Liver (tissue), 9 donors: ENCODE measurements around the gene MTF1. TPM values are rescaled to one million over a fixed set of nuclear protein-coding genes. Genes with fewer than 3 reads are reported as not detected.
"Not testable (repeated sequence)": the region's sequence is repeated elsewhere in the genome, so short reads cannot be mapped to it uniquely, and the experiment has no call there.

Experiments used
- DNase-seq: peaks from one replicate; pipeline ENCODE4 v3.0.0-alpha.2; 2017; ENCODE audit warnings: low spot score
- H3K27ac ChIP-seq, 2 donors: one replicate each; pipeline ENCODE4 v1.7.0; 2013; ENCODE audit warnings: inconsistent platforms in 2 of 2, low read length in 2 of 2, control low read depth in 1 of 2, low read depth in 1 of 2, mild to moderate bottlenecking in 1 of 2
- H3K27me3 ChIP-seq, 4 donors: one replicate each; pipeline versions ENCODE4 v1.6.1 to v1.7.0; 2013; ENCODE audit warnings: low read length in 3 of 4, inconsistent platforms in 1 of 4, mild to moderate bottlenecking in 1 of 4, moderate library complexity in 1 of 4; ENCODE audit not compliant: control insufficient read depth in 4 of 4, insufficient read depth in 4 of 4
- H3K36me3 ChIP-seq, 4 donors: one replicate each; pipeline versions ENCODE4 v1.6.1 to v1.7.0; 2013; ENCODE audit warnings: low read length in 3 of 4, mild to moderate bottlenecking in 3 of 4, low read depth in 1 of 4, moderate library complexity in 1 of 4; ENCODE audit not compliant: control insufficient read depth in 4 of 4, insufficient read depth in 3 of 4
- H3K4me1 ChIP-seq, 4 donors: one replicate each; pipeline versions ENCODE4 v1.6.1 to v1.7.0; 2013; ENCODE audit warnings: low read length in 3 of 4, mild to moderate bottlenecking in 3 of 4, moderate library complexity in 1 of 4; ENCODE audit not compliant: control insufficient read depth in 4 of 4, insufficient read depth in 4 of 4
- H3K4me3 ChIP-seq, 3 donors: one replicate each; pipeline versions ENCODE4 v1.6.1 to v1.7.0; 2013; ENCODE audit warnings: low read length in 3 of 3, control low read depth in 1 of 3, low read depth in 1 of 3, mild to moderate bottlenecking in 1 of 3
- H3K9ac ChIP-seq, 2 donors: one replicate each; pipeline ENCODE4 v1.7.0; 2013; ENCODE audit warnings: low read length in 2 of 2, mild to moderate bottlenecking in 2 of 2, moderate library complexity in 2 of 2, control low read depth in 1 of 2, low read depth in 1 of 2
- H3K9me3 ChIP-seq, 4 donors: one replicate each; pipeline versions ENCODE4 v1.6.1 to v1.7.0; 2013; ENCODE audit warnings: low read length in 3 of 4; ENCODE audit not compliant: control insufficient read depth in 4 of 4
- ATF3 ChIP-seq: IDR thresholded peaks from 2 replicates; pipeline ENCODE4 v1.6.1; 2016; ENCODE audit warnings: antibody characterized with exemption
- CTCF ChIP-seq: fragments of 150-350 bp; IDR thresholded peaks from 2 replicates; pipeline ENCODE4 v1.5.1; 2017; ENCODE audit warnings: improper control_type of control experiment, low read depth, low read length; ENCODE audit not compliant: missing input control
- FOXA2 ChIP-seq: IDR thresholded peaks from 2 replicates; pipeline ENCODE4 v1.6.1; 2016; ENCODE audit warnings: antibody characterized with exemption
- GABPA ChIP-seq, 2 donors: IDR thresholded peaks in 1 of 2; conservative IDR thresholded peaks in 1 of 2; 2 replicates each; pipeline ENCODE4 v1.6.1; 2016; ENCODE audit warnings: antibody characterized with exemption in 2 of 2, mild to moderate bottlenecking in 1 of 2, moderate library complexity in 1 of 2
- HNF4A ChIP-seq, 2 donors: conservative IDR thresholded peaks; 2 replicates each; pipeline ENCODE4 v1.6.1; 2016; ENCODE audit warnings: antibody characterized with exemption in 2 of 2, mild to moderate bottlenecking in 2 of 2
- HNF4G ChIP-seq: IDR thresholded peaks from 2 replicates; pipeline ENCODE4 v1.6.1; 2016; ENCODE audit warnings: antibody characterized with exemption
- JUND ChIP-seq, 2 donors: IDR thresholded peaks; 2 replicates each; pipeline ENCODE4 v1.6.1; 2016; ENCODE audit warnings: antibody characterized with exemption in 2 of 2
- MAX ChIP-seq: IDR thresholded peaks from 2 replicates; pipeline ENCODE4 v1.6.1; 2016; ENCODE audit warnings: antibody characterized with exemption
- NR2F2 ChIP-seq: IDR thresholded peaks from 2 replicates; pipeline ENCODE4 v1.6.1; 2016; ENCODE audit warnings: antibody characterized with exemption
- RAD21 ChIP-seq, 2 donors: IDR thresholded peaks; 2 replicates each; pipeline ENCODE4 v1.6.1; 2016; ENCODE audit warnings: antibody characterized with exemption in 2 of 2, mild to moderate bottlenecking in 2 of 2
- REST ChIP-seq: IDR thresholded peaks from 2 replicates; pipeline ENCODE4 v1.6.1; 2016; ENCODE audit warnings: antibody characterized with exemption, mild to moderate bottlenecking
- RXRA ChIP-seq, 2 donors: IDR thresholded peaks; 2 replicates each; pipeline ENCODE4 v1.6.1; 2017 to 2018; ENCODE audit warnings: antibody characterized with exemption in 2 of 2, mild to moderate bottlenecking in 1 of 2
- SP1 ChIP-seq: IDR thresholded peaks from 2 replicates; pipeline ENCODE4 v1.6.1; 2018; ENCODE audit warnings: antibody characterized with exemption, mild to moderate bottlenecking
- TAF1 ChIP-seq: conservative IDR thresholded peaks from 2 replicates; pipeline ENCODE4 v1.6.1; 2016; ENCODE audit warnings: antibody characterized with exemption, mild to moderate bottlenecking
- YY1 ChIP-seq: IDR thresholded peaks from 2 replicates; pipeline ENCODE4 v1.6.1; 2016; ENCODE audit warnings: antibody characterized with exemption, mild to moderate bottlenecking
- WGBS: extraction: QIAGEN DNeasy Blood & Tissue Kit; methylation state at CpG from one replicate; pipeline ENCODE4 v1.1.7; 2013; 5-methylcytosine and 5-hydroxymethylcytosine counted together
- polyA plus RNA-seq, 2 donors: library from polyadenylated mRNA; stranded (reverse) in 1 of 2; unstranded in 1 of 2; fragments of 200-250 nt in 1 of 2; fragments of >200 nt in 1 of 2; fragmentation: Nextera tagmentation in 1 of 2; extraction: Ambion mirVana in 1 of 2; gene quantifications; one replicate each; pipeline versions ENCODE4 v1.2.1 to v1.2.3, GENCODE V29; 2013 to 2015
- total RNA-seq, 2 donors: library from RNA; depleted of rRNA; stranded (reverse); fragments of >200 nt; gene quantifications; one replicate each; pipeline ENCODE4 v1.2.3, GENCODE V29; 2014
- donor health status: healthy.
- donor health status: healthy.
- donor health status: healthy.
- donor health status: healthy.
- donor health status: healthy.

MTF1 gene
- total and polyA plus RNA-seq, 4 donors = 2.3 to 3.3 (median 3.0) TPM

GRCh38 chr1:37901191-37901892 is 42.0 kb upstream of the MTF1 start:
- no peak for TF ChIP-seq TAF1
- no peak for TF ChIP-seq HNF4A (conservative IDR thresholded peaks at IDR 0.05)
- TF ChIP-seq FOXA2 = no peak
- TF ChIP-seq HNF4G = no peak
- no peak overlapping the region for H3K4me3 ChIP-seq
- 86% methylated on average over 8 of the region's 8 CpGs for WGBS
- no peaks in the 10 kb centered on the region for H3K27me3 ChIP-seq
- no peaks in the 10 kb centered on the region for H3K4me1 ChIP-seq
- DNase-seq = no peak
- H3K9ac ChIP-seq = no peak overlapping the region
- H3K36me3 ChIP-seq = peaks cover 2 to 4% (median 3%) of the 10 kb centered on the region in 4 donors
- no peaks in the 10 kb centered on the region for H3K9me3 ChIP-seq
- H3K27ac ChIP-seq = no peak overlapping the region

GRCh38 chr1:37897563-37897962 is 38.2 kb upstream of the MTF1 start:
- not testable (repeated sequence) for H3K4me3 ChIP-seq, H3K36me3 ChIP-seq, H3K27me3 ChIP-seq, H3K9ac ChIP-seq, H3K9me3 ChIP-seq, H3K4me1 ChIP-seq, H3K27ac ChIP-seq, DNase-seq
- WGBS = 97% methylated on average over 3 of the region's 3 CpGs

- DNase-seq = no peak
Observed at GRCh38 chr1:37893673-37894072, 34.3 kb upstream of the MTF1 start.

GRCh38 chr1:37892151-37893047 is 33.0 kb upstream of the MTF1 start:
- H3K27me3 ChIP-seq = no peaks in the 10 kb centered on the region
- H3K27ac ChIP-seq = no peak overlapping the region
- peaks cover 0 to 4% (median 0%) of the 10 kb centered on the region in 4 donors for H3K4me1 ChIP-seq
- no peak for TF ChIP-seq REST
- TF ChIP-seq HNF4G = no peak
- TF ChIP-seq YY1 = no peak
- TF ChIP-seq MAX = no peak
- no peak for TF ChIP-seq FOXA2
- no peak for TF ChIP-seq GABPA (IDR thresholded peaks at IDR 0.05 in 1 of 2, conservative IDR thresholded peaks at IDR 0.05 in 1 of 2)
- TF ChIP-seq CTCF = no peak
- no peak for TF ChIP-seq NR2F2
- no peak for TF ChIP-seq ATF3
- TF ChIP-seq SP1 = no peak
- TF ChIP-seq HNF4A (conservative IDR thresholded peaks at IDR 0.05) = no peak
- no peak for TF ChIP-seq JUND (IDR thresholded peaks at IDR 0.05)
- TF ChIP-seq RAD21 (IDR thresholded peaks at IDR 0.05) = no peak
- no peak for TF ChIP-seq RXRA (IDR thresholded peaks at IDR 0.05)
- H3K9ac ChIP-seq = no peak overlapping the region
- H3K36me3 ChIP-seq = peaks cover 5 to 26% (median 21%) of the 10 kb centered on the region in 4 donors
- H3K9me3 ChIP-seq = no peaks in the 10 kb centered on the region
- 91% methylated on average over 5 of the region's 5 CpGs for WGBS
- DNase-seq = no peak
- H3K4me3 ChIP-seq = no peak overlapping the region

More at GRCh38 chr1:37893673-37894072, 34.3 kb upstream of the MTF1 start:
- Histone ChIP-seq H3K9me3 (no peaks in the 10 kb centered on the region), H3K4me3 (no peak overlapping the region), H3K27ac (no peak overlapping the region), H3K27me3 (no peaks in the 10 kb centered on the region), H3K9ac (no peak overlapping the region), H3K4me1 (peaks cover 0 to 4% (median 0%) of the 10 kb centered on the region in 4 donors), H3K36me3 (peaks cover 1 to 13% (median 11%) of the 10 kb centered on the region in 4 donors)
- 82% methylated on average over 2 of the region's 2 CpGs for WGBS
- no peak for TF ChIP-seq RAD21 (IDR thresholded peaks at IDR 0.05)
- no peak for TF ChIP-seq FOXA2
- TF ChIP-seq SP1 = no peak
